Neural progenitor cell (in vitro differentiated cells): Measurements from ENCODE around the gene NFATC2. TPM values are rescaled to one million over a fixed set of nuclear protein-coding genes. Genes with fewer than 3 reads are reported as not detected.

Experiments
- DNase-seq: peaks from one replicate; pipeline ENCODE4 v3.0.0-alpha.2; 2016; ENCODE audit warnings: low spot score
- H2AFZ ChIP-seq: fragments of 200-600 bp; sonication (generic); replicated peaks from 2 replicates; pipeline ENCODE4 v1.6.1; 2016; ENCODE audit warnings: antibody characterized with exemption
- H3F3A ChIP-seq: fragments of 200-600 bp; sonication (generic); 2 replicates; pipeline ENCODE4 v1.6.1; 2016; ENCODE audit warnings: antibody characterized with exemption, low read depth
- H3K27ac ChIP-seq: fragments of 200-600 bp; sonication (generic); 2 replicates; pipeline ENCODE4 v1.5.1; 2016; ENCODE audit warnings: mild to moderate bottlenecking
- H3K27me3 ChIP-seq: fragments of 200-600 bp; sonication (generic); 2 replicates; pipeline ENCODE4 v1.6.1; 2016; ENCODE audit warnings: mild to moderate bottlenecking, moderate library complexity
- H3K36me3 ChIP-seq: fragments of 200-600 bp; sonication (generic); 2 replicates; pipeline ENCODE4 v1.5.1; 2016
- H3K4me1 ChIP-seq: fragments of 200-600 bp; sonication (generic); 2 replicates; pipeline ENCODE4 v1.6.1; 2016; ENCODE audit warnings: mixed run types
- H3K4me2 ChIP-seq: fragments of 200-600 bp; sonication (generic); 2 replicates; pipeline ENCODE4 v1.6.1; 2016
- H3K4me3 ChIP-seq: fragments of 200-600 bp; sonication (generic); 2 replicates; pipeline ENCODE4 v1.5.1; 2016
- H3K79me2 ChIP-seq: fragments of 200-600 bp; sonication (generic); 2 replicates; pipeline ENCODE4 v1.6.1; 2016; ENCODE audit warnings: low read depth
- H3K9ac ChIP-seq: fragments of 200-600 bp; sonication (generic); 2 replicates; pipeline ENCODE4 v1.6.1; 2016
- H3K9me3 ChIP-seq: fragments of 200-600 bp; sonication (generic); 2 replicates; pipeline ENCODE4 v1.5.1; 2016; ENCODE audit warnings: low read depth
- H4K20me1 ChIP-seq: fragments of 200-600 bp; sonication (generic); 2 replicates; pipeline ENCODE4 v1.6.1; 2016; ENCODE audit warnings: low read depth
- H3K27ac Mint-ChIP-seq: 3 replicates; pipeline ENCODE4 v1.8.0; 2021; ENCODE audit warnings: mixed read lengths
- H3K27me3 Mint-ChIP-seq: 2 replicates; pipeline ENCODE4 v1.8.0; 2022; ENCODE audit warnings: low read depth, mild to moderate bottlenecking, inconsistent platforms, moderate library complexity, mixed read lengths; ENCODE audit not compliant: insufficient read depth
- H3K36me3 Mint-ChIP-seq: 3 replicates; pipeline ENCODE4 v1.8.0; 2021; ENCODE audit warnings: mixed read lengths
- H3K4me1 Mint-ChIP-seq: 3 replicates; pipeline ENCODE4 v1.8.0; 2021; ENCODE audit warnings: mixed read lengths
- H3K4me3 Mint-ChIP-seq: 3 replicates; pipeline ENCODE4 v1.8.0; 2021; ENCODE audit warnings: mild to moderate bottlenecking, moderate library complexity, mixed read lengths
- H3K9me3 Mint-ChIP-seq: 3 replicates; pipeline ENCODE4 v1.8.0; 2020; ENCODE audit warnings: mixed read lengths
- CTCF ChIP-seq: fragments of 200-600 bp; sonication (generic); IDR thresholded peaks from 2 replicates; pipeline ENCODE4 v1.5.1; 2017; ENCODE audit warnings: antibody characterized with exemption, mild to moderate bottlenecking
- EZH2 ChIP-seq: fragments of 200-600 bp; sonication (generic); IDR thresholded peaks from 2 replicates; pipeline ENCODE4 v1.6.1; 2017; ENCODE audit warnings: antibody characterized with exemption, mild to moderate bottlenecking, moderate library complexity
- EZH2phosphoT487 ChIP-seq: fragments of 200-600 bp; sonication (generic); IDR thresholded peaks from 2 replicates; pipeline ENCODE4 v1.6.1; 2017; ENCODE audit warnings: antibody characterized with exemption
- total RNA-seq: library from RNA; depleted of rRNA; stranded (reverse); fragments of >200 nt; gene quantifications from 2 replicates; pipeline ENCODE4 v1.2.3, GENCODE V29; 2015; ENCODE audit warnings: low replicate concordance

Gene NFATC2
- total RNA-seq, 1 donor from 2014 or later, result 0.19 TPM

- TF ChIP-seq EZH2phosphoT487, result no peak
- no peak for TF ChIP-seq CTCF
- TF ChIP-seq EZH2, result no peak
- no peaks in the 10 kb centered on the region for H3K36me3 Mint-ChIP-seq
- Histone ChIP-seq H3K4me1 (no peaks in the 10 kb centered on the region), H2AFZ (no peak overlapping the region), H3K36me3 (no peaks in the 10 kb centered on the region), H3F3A (no peaks in the 10 kb centered on the region), H3K9me3 (no peaks in the 10 kb centered on the region), H3K4me3 (no peak overlapping the region), H3K4me2 (no peak overlapping the region), H4K20me1 (no peaks in the 10 kb centered on the region), H3K27me3 (no peaks in the 10 kb centered on the region), H3K9ac (no peak overlapping the region), H3K79me2 (no peaks in the 10 kb centered on the region), H3K27ac (no peak overlapping the region)
- no peak for DNase-seq
- H3K9me3 Mint-ChIP-seq, result no peaks in the 10 kb centered on the region
- H3K27ac Mint-ChIP-seq, result no peak overlapping the region
- H3K4me1 Mint-ChIP-seq, result peaks cover 6% of the 10 kb centered on the region
- peaks cover 6% of the 10 kb centered on the region for H3K27me3 Mint-ChIP-seq
- no peak overlapping the region for H3K4me3 Mint-ChIP-seq
Measured at GRCh38 chr20:51375561-51375960, 167.0 kb downstream of the NFATC2 start.

- Mint-ChIP-seq H3K4me3 (no peak overlapping the region), H3K9me3 (no peaks in the 10 kb centered on the region), H3K27me3 (peaks cover 6% of the 10 kb centered on the region), H3K36me3 (no peaks in the 10 kb centered on the region), H3K4me1 (peaks cover 3% of the 10 kb centered on the region), H3K27ac (no peak overlapping the region)
- Histone ChIP-seq H3K27me3 (no peaks in the 10 kb centered on the region), H3K9me3 (no peaks in the 10 kb centered on the region), H3K4me1 (no peaks in the 10 kb centered on the region), H3K27ac (no peak overlapping the region), H3K36me3 (no peaks in the 10 kb centered on the region), H3K79me2 (no peaks in the 10 kb centered on the region), H4K20me1 (no peaks in the 10 kb centered on the region), H2AFZ (no peak overlapping the region), H3K9ac (no peak overlapping the region), H3K4me2 (no peak overlapping the region), H3F3A (no peaks in the 10 kb centered on the region), H3K4me3 (no peak overlapping the region)
- no peak for TF ChIP-seq EZH2phosphoT487
- DNase-seq, result no peak
Measured at GRCh38 chr20:51374961-51375360, 167.6 kb downstream of the NFATC2 start.

GRCh38 chr20:51374456-51374830, 168.1 kb downstream of the NFATC2 start:
- H3K27me3 Mint-ChIP-seq, result peaks cover 6% of the 10 kb centered on the region

More at GRCh38 chr20:51374456-51374830, 168.1 kb downstream of the NFATC2 start:
- Histone ChIP-seq H3K27ac (no peak overlapping the region), H3K36me3 (no peaks in the 10 kb centered on the region), H3K9me3 (no peaks in the 10 kb centered on the region), H2AFZ (no peak overlapping the region), H3K4me1 (no peaks in the 10 kb centered on the region), H3K79me2 (no peaks in the 10 kb centered on the region), H3F3A (no peaks in the 10 kb centered on the region), H3K4me3 (no peak overlapping the region), H4K20me1 (no peaks in the 10 kb centered on the region), H3K27me3 (no peaks in the 10 kb centered on the region), H3K9ac (no peak overlapping the region), H3K4me2 (no peak overlapping the region)
- Mint-ChIP-seq H3K4me3 (no peak overlapping the region), H3K4me1 (peaks cover 3% of the 10 kb centered on the region), H3K27ac (no peak overlapping the region), H3K36me3 (no peaks in the 10 kb centered on the region), H3K9me3 (no peaks in the 10 kb centered on the region)
- no peak for DNase-seq
- TF ChIP-seq EZH2, result no peak
- no peak for TF ChIP-seq EZH2phosphoT487
- TF ChIP-seq CTCF, result no peak
